ENCODE results near the gene PRKN.

The PRKN gene

GRCh38 chr6:162088091-162088490 is 639.5 kb downstream of the PRKN start:
- no peak for DNase-seq

DNA sequence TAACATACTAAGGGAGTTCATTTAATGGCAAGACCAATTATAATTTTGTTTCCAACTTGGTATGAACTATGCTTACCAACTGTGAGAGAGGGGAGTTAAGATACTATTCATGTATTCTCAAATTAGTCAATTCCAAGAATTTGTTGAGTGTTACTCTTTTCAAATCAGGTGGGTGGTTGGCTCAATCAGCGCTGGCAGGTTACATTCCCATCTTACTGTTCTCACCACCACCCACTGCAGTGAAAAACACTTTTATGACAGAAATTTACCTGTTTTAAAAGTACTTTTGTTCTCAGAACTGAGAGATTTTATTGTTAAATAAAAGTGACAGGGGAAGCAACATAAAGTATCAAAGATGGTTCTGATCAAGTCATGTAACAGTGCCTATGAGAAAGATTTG is 642.0 kb downstream of the PRKN start:
- DNase-seq: no peak

DNA sequence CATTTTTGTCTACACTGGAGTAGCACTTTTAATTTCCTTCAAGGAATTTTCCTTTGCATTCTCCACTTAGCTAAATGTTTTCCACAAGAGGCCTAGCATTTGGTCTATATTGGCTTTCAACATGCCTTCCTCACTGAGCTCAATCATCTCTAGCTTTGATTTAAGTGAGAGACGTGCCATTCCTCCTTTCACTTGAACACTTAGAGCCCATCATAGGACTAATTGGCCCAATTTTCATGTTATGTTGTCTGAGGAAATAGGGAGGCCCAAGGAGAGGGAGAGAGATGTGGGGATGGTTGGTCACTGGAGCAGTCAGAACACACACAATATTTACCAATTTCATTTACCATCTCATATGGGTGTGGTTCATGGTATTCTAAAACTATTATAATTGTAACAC is 645.0 kb downstream of the PRKN start:
- no peak for DNase-seq

DNA sequence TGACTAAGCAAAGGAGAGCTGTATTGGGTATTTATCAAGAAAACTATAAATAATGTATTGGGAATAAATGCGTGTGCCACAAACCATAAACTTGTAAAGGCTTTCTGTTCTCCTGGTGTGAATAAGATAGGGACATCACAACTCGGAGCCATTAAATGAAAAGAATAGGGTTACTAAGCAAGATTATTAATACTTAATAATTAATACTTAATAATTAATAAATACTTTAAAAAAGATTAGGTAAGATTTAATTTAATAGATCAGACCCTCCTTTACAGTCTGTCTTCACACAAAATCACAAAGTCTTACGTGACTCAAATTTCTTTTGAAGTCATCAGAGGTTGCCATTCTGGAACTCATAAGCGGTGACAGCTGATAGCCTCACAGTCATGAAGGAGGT is 648.9 kb downstream of the PRKN start:
- no peak for DNase-seq

DNA sequence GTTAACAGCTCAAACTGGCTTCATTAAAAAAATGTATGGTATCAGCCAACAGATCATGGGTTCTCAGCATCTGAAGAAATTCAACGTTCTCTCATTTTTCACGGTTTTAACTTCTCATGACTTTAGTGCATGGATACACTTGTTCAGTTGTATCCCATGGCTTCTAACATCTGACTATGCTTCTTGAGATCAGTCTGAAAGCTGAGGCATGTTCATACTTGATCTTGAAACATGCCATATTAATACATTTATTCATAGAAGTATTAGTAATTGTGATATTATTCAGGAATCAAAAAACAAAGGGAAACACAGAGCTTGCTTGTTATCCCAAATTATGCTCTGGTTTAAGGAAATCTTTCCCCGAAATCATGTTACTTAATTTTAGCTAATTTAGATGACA is 649.4 kb downstream of the PRKN start:
- no peak for DNase-seq

- DNase-seq: no peak
These were observed 650.8 kb downstream of the PRKN start for GRCh38 chr6:162076816-162077215.

GRCh38 chr6:162074641-162075275 is 652.8 kb downstream of the PRKN start:
- no peak for DNase-seq

DNA sequence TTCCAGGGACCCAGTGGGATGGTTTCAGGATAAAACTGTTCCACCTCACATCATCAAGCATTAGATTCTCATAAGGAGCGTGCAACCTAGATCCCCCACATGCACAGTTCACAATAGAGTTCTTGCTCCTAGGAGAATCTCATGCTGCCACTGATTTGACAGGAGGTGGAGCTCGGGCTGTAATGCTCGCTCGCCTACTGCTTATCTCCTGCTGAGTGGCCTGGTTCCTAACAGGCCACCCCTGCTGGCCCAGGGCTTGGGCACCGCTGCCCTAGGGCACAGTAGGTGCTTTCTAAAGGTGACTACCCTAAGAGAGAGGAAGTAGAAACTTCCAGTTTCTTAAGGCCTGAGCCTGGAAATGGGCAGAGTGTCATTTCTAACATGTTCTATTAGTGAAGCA is 656.9 kb downstream of the PRKN start:
- no peak for DNase-seq

DNA sequence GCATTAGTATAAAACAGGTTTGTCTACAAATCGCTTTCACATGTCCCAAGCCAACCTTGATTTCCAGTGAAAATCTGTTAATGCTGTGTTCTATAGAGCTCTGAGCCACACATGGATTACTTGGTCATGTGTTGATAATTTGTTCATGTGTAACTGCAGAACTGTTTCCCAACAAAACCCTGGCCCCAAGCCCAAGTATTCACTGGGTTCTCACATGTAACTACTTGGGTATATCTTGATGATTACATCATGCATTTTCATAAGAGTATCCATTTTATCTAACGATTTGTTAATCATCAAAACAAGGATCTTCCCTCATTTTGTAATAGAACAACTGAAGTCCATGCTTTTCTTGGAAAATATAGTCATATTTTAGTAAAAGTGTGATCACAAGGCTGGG is 657.6 kb downstream of the PRKN start:
- no peak for DNase-seq

- no peak for DNase-seq
These were observed 659.2 kb downstream of the PRKN start for GRCh38 chr6:162068340-162068739.

DNA sequence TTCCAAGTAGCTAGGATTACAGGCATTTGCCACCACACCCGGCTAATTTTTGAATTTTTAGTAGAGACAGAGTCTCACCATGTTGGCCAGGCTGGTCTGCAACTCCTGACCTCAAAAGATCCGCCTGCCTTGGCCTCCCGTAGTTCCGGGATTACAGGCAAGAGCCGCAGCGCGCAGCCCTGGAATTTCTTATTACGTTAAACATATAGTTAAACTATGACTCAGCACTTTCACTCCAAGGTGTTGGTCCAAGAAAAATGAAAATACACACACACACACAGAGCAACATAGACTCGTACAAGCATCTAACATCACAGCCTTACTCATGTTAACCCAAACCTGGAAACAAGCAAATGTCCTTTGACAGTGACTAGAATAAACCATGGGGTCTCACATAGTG is 663.9 kb downstream of the PRKN start:
- no peak for DNase-seq

GRCh38 chr6:162058281-162058875 is 669.2 kb downstream of the PRKN start:
- no peak for DNase-seq

DNA sequence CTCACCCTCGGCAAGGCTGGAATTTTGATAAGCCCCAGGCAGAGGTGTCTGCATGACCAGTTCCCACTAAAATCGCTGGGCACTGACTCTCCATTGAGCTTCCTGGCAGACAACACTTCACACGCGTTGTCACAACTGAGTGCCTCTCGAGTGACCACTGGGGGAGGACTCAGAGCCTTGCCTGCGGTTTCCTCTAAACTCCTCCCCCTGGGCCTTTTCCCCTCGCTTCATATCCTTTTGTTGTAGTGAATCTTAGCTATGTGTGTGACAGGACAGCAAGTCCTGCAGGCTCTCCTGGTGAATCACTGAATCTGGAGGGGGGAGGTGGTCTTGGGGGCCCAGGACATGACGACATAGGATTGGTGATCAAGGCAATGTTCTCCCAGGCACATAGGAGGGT is 670.8 kb downstream of the PRKN start:
- DNase-seq: no peak

- DNase-seq: no peak
These were observed 671.5 kb downstream of the PRKN start for GRCh38 chr6:162056061-162056460.

- no peak for DNase-seq
These were observed 672.2 kb downstream of the PRKN start for GRCh38 chr6:162055365-162055764.

GRCh38 chr6:162053084-162053483 is 674.5 kb downstream of the PRKN start:
- DNase-seq: no peak

DNA sequence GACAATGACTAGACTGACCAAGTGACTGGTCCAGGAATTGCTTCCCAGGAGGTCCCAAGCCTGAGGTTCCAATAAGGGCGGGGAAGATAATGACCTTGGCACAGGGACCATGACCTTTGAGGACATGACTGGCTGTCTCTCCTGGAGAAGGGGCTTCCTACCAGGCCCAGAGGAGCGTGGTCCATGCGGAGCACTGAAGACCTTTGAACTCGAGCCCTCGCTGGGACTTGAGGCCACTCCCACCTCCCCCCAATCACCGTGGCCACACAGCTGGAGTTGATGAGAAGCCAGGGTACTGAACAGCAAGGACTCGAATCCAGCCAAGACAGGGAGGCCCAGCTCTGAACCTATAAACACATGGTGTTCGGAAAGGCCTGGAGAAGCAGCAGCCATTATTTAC is 677.0 kb downstream of the PRKN start:
- no peak for DNase-seq

- no peak for DNase-seq
These were observed 681.2 kb downstream of the PRKN start for GRCh38 chr6:162046324-162046723.

- DNase-seq: no peak
These were observed 694.9 kb downstream of the PRKN start for GRCh38 chr6:162032620-162033019.

DNA sequence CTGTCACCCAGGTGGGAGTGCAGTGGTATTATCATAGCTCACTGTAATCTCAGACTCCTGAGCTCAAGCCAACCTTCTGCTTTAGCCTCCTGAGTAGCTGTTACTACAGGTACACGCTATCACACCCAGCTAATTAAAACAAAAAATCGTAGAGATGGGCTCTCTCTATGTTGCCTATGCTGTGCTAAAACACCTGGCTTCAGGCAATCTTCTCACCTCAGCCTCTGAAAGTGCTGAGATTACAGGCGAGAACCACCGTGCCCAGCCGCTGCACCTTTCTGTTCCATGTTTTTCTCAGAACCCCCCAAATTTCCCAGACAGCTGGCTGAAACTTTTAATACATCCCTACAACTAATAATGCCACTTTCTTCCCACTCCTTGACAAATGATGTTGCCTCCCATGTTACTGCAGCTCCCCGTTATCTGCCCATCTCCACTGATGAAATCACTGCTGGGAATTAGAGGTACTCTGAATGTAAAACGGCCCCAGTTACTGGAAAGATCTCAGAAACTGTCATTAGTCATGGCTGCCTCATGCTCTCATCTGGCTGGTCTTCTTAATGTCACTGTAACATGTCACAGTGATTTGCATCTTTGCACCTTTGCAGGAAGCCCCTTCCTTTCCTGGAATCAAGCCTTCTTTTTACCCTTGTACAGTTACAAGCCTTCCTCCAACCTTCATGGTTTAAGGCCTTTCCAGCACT is 697.5 kb downstream of the PRKN start:
- no peak for DNase-seq

GRCh38 chr6:162026843-162027242 is 700.7 kb downstream of the PRKN start:
- no peak for DNase-seq

DNA sequence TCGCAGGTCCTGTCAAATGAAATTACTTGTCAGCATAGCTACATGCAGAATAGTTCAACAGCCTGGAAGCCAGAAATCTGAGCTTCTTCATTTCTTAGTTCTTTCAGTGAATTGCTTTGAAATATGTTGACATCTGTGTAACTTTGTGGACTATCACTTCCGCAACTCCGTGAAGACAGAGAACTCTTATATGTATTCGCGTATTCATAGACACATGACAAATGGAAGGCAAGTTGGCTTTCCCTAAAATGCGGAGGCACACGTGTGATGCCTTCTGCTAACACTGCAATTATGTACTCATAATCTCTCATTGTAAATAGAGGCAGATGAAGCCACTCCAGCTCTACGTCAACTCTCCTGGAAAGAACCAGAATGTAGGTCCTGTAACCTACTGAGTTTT is 701.5 kb downstream of the PRKN start:
- no peak for DNase-seq

DNA sequence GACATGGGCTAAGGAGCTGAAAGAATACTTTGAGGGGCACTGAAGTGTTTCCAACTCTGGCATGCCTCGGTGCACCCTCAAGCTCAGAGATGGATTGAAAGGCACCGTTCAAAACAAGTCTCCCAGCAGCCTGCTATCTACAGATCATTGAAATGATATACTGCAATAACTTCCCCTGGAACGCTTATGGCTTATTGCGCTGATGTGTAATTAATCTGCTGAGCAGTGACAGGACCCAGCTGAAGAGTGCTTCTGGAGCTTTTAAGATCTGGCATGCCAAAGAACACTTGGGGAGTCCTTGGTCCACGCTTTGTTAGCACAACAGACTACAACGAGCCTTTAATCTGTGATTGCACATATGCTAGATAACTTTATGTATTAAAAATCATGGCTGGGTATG is 708.2 kb downstream of the PRKN start:
- DNase-seq: no peak

- no peak for DNase-seq
These were observed 710.0 kb downstream of the PRKN start for GRCh38 chr6:162017536-162017935.

Measured in NCI-H1694 (cell line).